Activated naive CD8-positive, alpha-beta T cell (primary cell): ENCODE results near the gene PRC1.

ENCODE experiments used
- H3K27ac Mint-ChIP-seq: one replicate; pipeline ENCODE4 v1.8.0; 2021; ENCODE audit warnings: mixed read lengths
- H3K27me3 Mint-ChIP-seq: one replicate; pipeline ENCODE4 v1.8.0; 2021; ENCODE audit warnings: mixed read lengths
- H3K36me3 Mint-ChIP-seq: one replicate; pipeline ENCODE4 v1.8.0; 2021; ENCODE audit warnings: mixed read lengths
- H3K4me1 Mint-ChIP-seq: one replicate; pipeline ENCODE4 v1.8.0; 2021; ENCODE audit warnings: low read depth, mixed read lengths
- H3K4me3 Mint-ChIP-seq: one replicate; pipeline ENCODE4 v1.8.0; 2021; ENCODE audit warnings: mild to moderate bottlenecking, mixed read lengths
- H3K9me3 Mint-ChIP-seq: one replicate; pipeline ENCODE4 v1.8.0; 2021; ENCODE audit warnings: low read depth, mixed read lengths

The PRC1 gene, protein sequence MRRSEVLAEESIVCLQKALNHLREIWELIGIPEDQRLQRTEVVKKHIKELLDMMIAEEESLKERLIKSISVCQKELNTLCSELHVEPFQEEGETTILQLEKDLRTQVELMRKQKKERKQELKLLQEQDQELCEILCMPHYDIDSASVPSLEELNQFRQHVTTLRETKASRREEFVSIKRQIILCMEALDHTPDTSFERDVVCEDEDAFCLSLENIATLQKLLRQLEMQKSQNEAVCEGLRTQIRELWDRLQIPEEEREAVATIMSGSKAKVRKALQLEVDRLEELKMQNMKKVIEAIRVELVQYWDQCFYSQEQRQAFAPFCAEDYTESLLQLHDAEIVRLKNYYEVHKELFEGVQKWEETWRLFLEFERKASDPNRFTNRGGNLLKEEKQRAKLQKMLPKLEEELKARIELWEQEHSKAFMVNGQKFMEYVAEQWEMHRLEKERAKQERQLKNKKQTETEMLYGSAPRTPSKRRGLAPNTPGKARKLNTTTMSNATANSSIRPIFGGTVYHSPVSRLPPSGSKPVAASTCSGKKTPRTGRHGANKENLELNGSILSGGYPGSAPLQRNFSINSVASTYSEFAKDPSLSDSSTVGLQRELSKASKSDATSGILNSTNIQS

GRCh38 chr15:90994417-90995311 is at the start of gene PRC1:
TSS of gene PRC1 (minus strand) at chr15:90994535. CDS start at chr15:90994417, 118 bp downstream.
- Mint-ChIP-seq H3K9me3 (no peaks in the 10 kb centered on the region), H3K4me3 (peak within 1 kb of the TSS; percentile 99), H3K4me1 (peaks cover 22% of the 10 kb centered on the region), H3K27me3 (no peaks in the 10 kb centered on the region), H3K27ac (peak within 1 kb of the TSS; percentile 95), H3K36me3 (peaks cover 3% of the 10 kb centered on the region)

GRCh38 chr15:91043202-91043874 is 49.0 kb upstream of the PRC1 start:
- Mint-ChIP-seq H3K27me3 (no peaks in the 10 kb centered on the region), H3K36me3 (no peaks in the 10 kb centered on the region), H3K27ac (no peak overlapping the region), H3K4me1 (peaks cover 11% of the 10 kb centered on the region), H3K9me3 (no peaks in the 10 kb centered on the region), H3K4me3 (no peak overlapping the region)

DNA sequence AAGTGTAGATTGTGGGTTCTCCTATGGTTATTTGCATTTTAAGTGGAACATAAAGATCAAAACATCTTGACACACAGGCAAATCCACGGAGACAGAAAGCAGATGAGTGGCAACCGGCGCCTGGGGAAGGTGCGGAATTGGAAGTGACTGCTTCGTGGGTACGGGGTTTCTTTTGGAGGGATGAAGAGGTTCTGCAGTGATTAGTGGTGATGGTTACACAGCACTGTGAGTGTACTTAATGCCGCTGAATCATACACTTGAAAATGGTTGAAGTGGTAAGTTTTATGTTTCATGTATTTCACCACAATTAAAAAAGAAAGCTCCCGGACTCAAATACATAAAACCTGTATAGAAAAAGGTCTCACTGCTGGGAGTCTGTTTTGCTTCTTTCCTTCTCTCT is 46.5 kb upstream of the PRC1 start:
- Mint-ChIP-seq H3K4me3 (no peak overlapping the region), H3K4me1 (no peaks in the 10 kb centered on the region), H3K27ac (no peak overlapping the region), H3K36me3 (no peaks in the 10 kb centered on the region), H3K27me3 (no peaks in the 10 kb centered on the region), H3K9me3 (no peaks in the 10 kb centered on the region)

- Mint-ChIP-seq H3K4me3 (no peak overlapping the region), H3K27ac (no peak overlapping the region), H3K27me3 (no peaks in the 10 kb centered on the region), H3K36me3 (no peaks in the 10 kb centered on the region), H3K9me3 (no peaks in the 10 kb centered on the region), H3K4me1 (no peaks in the 10 kb centered on the region)
Observed at GRCh38 chr15:91039996-91040395, 45.7 kb upstream of the PRC1 start.

GRCh38 chr15:91032919-91033803 is 38.8 kb upstream of the PRC1 start:
- no peak overlapping the region for H3K4me3 Mint-ChIP-seq
- peaks cover 2% of the 10 kb centered on the region for H3K36me3 Mint-ChIP-seq
- H3K27me3 Mint-ChIP-seq: no peaks in the 10 kb centered on the region
- no peak overlapping the region for H3K27ac Mint-ChIP-seq
- H3K4me1 Mint-ChIP-seq: no peaks in the 10 kb centered on the region
- H3K9me3 Mint-ChIP-seq: no peaks in the 10 kb centered on the region

GRCh38 chr15:91031796-91032195 is 37.5 kb upstream of the PRC1 start:
- no peaks in the 10 kb centered on the region for H3K4me1 Mint-ChIP-seq
- no peak overlapping the region for H3K27ac Mint-ChIP-seq
- no peak overlapping the region for H3K4me3 Mint-ChIP-seq
- no peaks in the 10 kb centered on the region for H3K27me3 Mint-ChIP-seq
- peaks cover 2% of the 10 kb centered on the region for H3K36me3 Mint-ChIP-seq
- no peaks in the 10 kb centered on the region for H3K9me3 Mint-ChIP-seq

- H3K36me3 Mint-ChIP-seq: peaks cover 2% of the 10 kb centered on the region
- no peak overlapping the region for H3K4me3 Mint-ChIP-seq
- H3K4me1 Mint-ChIP-seq: peaks cover 6% of the 10 kb centered on the region
- no peaks in the 10 kb centered on the region for H3K9me3 Mint-ChIP-seq
- no peak overlapping the region for H3K27ac Mint-ChIP-seq
- H3K27me3 Mint-ChIP-seq: no peaks in the 10 kb centered on the region
Observed at GRCh38 chr15:91027677-91028076, 33.3 kb upstream of the PRC1 start.

DNA sequence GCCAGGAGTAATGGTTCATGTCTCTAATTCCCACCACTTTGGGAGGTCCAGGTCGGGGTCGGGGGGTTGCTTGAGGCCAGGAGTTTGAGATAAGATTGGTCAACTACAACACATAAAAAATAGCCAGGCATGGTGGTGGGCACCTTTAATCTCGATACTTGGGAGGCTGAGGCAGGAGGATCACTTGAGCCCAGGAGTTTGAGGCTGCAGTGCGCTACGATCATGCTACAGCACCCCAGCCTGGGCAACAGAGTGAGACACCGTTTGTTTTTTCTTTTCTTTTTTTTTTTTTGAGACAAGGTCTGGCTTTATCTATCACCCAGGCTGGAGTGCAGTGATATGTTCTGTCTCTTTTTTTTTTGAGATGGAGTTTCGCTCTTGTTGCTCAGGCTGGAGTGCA is 29.4 kb upstream of the PRC1 start:
- no peaks in the 10 kb centered on the region for H3K36me3 Mint-ChIP-seq
- H3K27me3 Mint-ChIP-seq: no peaks in the 10 kb centered on the region
- H3K4me1 Mint-ChIP-seq: peaks cover 30% of the 10 kb centered on the region
- H3K4me3 Mint-ChIP-seq: peak overlapping the region; percentile 49
- no peaks in the 10 kb centered on the region for H3K9me3 Mint-ChIP-seq
- no peak overlapping the region for H3K27ac Mint-ChIP-seq

DNA sequence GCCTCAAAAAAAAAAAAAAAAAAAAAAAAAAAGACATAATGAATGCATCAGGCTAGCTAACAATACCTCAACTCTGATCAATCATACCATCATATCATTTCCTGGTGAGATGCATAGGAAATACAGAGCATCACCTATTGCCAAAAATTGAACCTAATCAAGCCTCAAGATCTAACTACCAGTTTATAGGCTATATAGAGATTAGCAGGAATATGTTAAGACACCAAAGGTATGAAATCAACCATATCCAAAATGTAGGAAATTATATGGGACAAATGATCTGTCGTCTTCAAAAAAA is 28.4 kb upstream of the PRC1 start:
- H3K27ac Mint-ChIP-seq: peak overlapping the region; percentile 93
- H3K9me3 Mint-ChIP-seq: no peaks in the 10 kb centered on the region
- peaks cover 39% of the 10 kb centered on the region for H3K4me1 Mint-ChIP-seq
- peak overlapping the region; percentile 97 for H3K4me3 Mint-ChIP-seq
- no peaks in the 10 kb centered on the region for H3K36me3 Mint-ChIP-seq
- H3K27me3 Mint-ChIP-seq: no peaks in the 10 kb centered on the region

GRCh38 chr15:91022075-91022831 is 27.9 kb upstream of the PRC1 start, which contains the start of gene VPS33B:
TSS of gene VPS33B (minus strand) at chr15:91022594. CDS start at chr15:91022249, 345 bp downstream.
- H3K4me1 Mint-ChIP-seq: peaks cover 41% of the 10 kb centered on the region
- no peaks in the 10 kb centered on the region for H3K36me3 Mint-ChIP-seq
- H3K27ac Mint-ChIP-seq: peak within 1 kb of the TSS; percentile 93
- H3K4me3 Mint-ChIP-seq: peak within 1 kb of the TSS; percentile 97
- no peaks in the 10 kb centered on the region for H3K9me3 Mint-ChIP-seq
- H3K27me3 Mint-ChIP-seq: no peaks in the 10 kb centered on the region

DNA sequence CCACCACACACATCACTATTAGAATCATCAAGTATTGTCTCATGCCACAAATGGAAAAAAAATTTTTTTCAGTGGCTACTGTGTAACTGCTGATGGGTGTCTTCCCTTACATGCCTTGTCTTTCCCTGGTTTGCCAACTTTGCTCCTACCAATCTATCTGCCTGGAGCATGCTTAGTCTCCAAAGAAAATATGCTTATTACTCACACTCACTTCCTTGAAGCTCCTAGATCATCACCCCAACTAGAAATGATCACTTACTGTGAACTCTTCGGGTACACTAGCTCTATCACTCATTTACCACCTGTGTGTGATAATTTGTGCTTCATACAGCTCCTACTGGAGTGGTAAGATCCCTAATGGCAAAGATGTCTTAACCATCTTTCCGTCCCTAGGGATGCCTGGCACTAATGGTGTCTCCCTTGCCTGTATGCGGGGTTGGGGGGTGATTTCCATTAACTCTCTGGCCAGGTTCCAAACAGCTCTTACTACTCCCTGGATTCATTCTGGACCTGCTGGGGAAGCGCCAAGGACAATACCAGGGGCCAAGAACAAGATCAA is 27.3 kb upstream of the PRC1 start:
- H3K36me3 Mint-ChIP-seq: no peaks in the 10 kb centered on the region
- peak overlapping the region; percentile 97 for H3K4me3 Mint-ChIP-seq
- H3K27me3 Mint-ChIP-seq: no peaks in the 10 kb centered on the region
- no peaks in the 10 kb centered on the region for H3K9me3 Mint-ChIP-seq
- H3K4me1 Mint-ChIP-seq: peaks cover 41% of the 10 kb centered on the region
- peak overlapping the region; percentile 93 for H3K27ac Mint-ChIP-seq

GRCh38 chr15:91018158-91018557 is 23.8 kb upstream of the PRC1 start:
- no peak overlapping the region for H3K4me3 Mint-ChIP-seq
- no peaks in the 10 kb centered on the region for H3K27me3 Mint-ChIP-seq
- peaks cover 42% of the 10 kb centered on the region for H3K4me1 Mint-ChIP-seq
- H3K9me3 Mint-ChIP-seq: no peaks in the 10 kb centered on the region
- H3K36me3 Mint-ChIP-seq: peaks cover 7% of the 10 kb centered on the region
- peak overlapping the region; percentile 82 for H3K27ac Mint-ChIP-seq

DNA sequence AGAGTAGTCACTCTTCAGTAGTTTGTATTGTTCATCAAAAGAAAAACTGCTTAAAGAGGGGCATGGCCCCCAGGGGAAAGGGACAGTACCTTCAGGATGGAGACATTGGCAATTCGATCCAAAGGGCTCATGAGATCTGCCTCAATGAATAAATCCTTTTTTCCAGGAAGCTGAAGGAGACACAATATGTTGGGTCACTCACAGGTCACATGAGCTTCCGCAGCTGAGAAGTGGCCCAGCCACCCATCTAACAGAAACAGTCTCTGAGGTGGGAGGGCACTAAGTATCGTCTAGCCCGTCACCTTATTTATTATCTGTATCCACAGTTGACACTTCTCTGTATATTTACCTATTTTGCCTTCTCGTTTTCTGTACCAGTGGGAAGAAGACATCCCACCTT is 23.4 kb upstream of the PRC1 start:
- Mint-ChIP-seq H3K9me3 (no peaks in the 10 kb centered on the region), H3K4me3 (no peak overlapping the region), H3K27me3 (no peaks in the 10 kb centered on the region), H3K27ac (peak overlapping the region; percentile 82), H3K36me3 (peaks cover 7% of the 10 kb centered on the region), H3K4me1 (peaks cover 37% of the 10 kb centered on the region)
